ENCODE data around the gene DAPK2.

GRCh38 chr15:63953524-63953923 is 92.8 kb downstream of the DAPK2 start:
- TF ChIP-seq CTCF (IDR thresholded peaks at IDR 0.05) (no peak), POLR2A (IDR thresholded peaks at IDR 0.05) (no peak), POLR2AphosphoS5 (IDR thresholded peaks at IDR 0.05) (no peak)
